MM.1S (cell line): ENCODE results near the gene HTR2C.
"Not testable (repeated sequence)": the region's sequence is repeated elsewhere in the genome, so short reads cannot be mapped to it uniquely, and the experiment has no call there.

Experiments used
- DNase-seq: peaks from one replicate; pipeline ENCODE4 v3.0.0-alpha.2; 2015
- H2AFZ ChIP-seq: fragments of 300-600 bp; sonication (generic); 2 replicates; pipeline ENCODE4 v1.6.0; 2016; ENCODE audit warnings: antibody characterized with exemption, low read length
- H3F3A ChIP-seq: fragments of 300-600 bp; sonication (generic); 2 replicates; pipeline ENCODE4 v1.6.1; 2016; ENCODE audit warnings: mild to moderate bottlenecking, antibody characterized with exemption, low read length, moderate library complexity, mixed read lengths; ENCODE audit not compliant: insufficient read depth
- H3K27ac ChIP-seq: fragments of 300-600 bp; sonication (generic); 2 replicates; pipeline ENCODE4 v1.5.1; 2016; ENCODE audit warnings: mild to moderate bottlenecking, low read length
- H3K27me3 ChIP-seq: fragments of 300-600 bp; sonication (generic); replicated peaks from 2 replicates; pipeline ENCODE4 v1.6.0; 2016; ENCODE audit warnings: low read length; ENCODE audit not compliant: insufficient read depth
- H3K36me3 ChIP-seq: fragments of 300-600 bp; sonication (generic); replicated peaks from 2 replicates; pipeline ENCODE4 v1.6.1; 2016; ENCODE audit warnings: mild to moderate bottlenecking, low read length, mixed read lengths; ENCODE audit not compliant: insufficient read depth
- H3K4me1 ChIP-seq: fragments of 300-600 bp; sonication (generic); 2 replicates; pipeline ENCODE4 v1.6.1; 2016; ENCODE audit warnings: low read length, mixed read lengths
- H3K4me2 ChIP-seq: fragments of 300-600 bp; sonication (generic); 2 replicates; pipeline ENCODE4 v1.6.0; 2016; ENCODE audit warnings: low read depth, low read length
- H3K4me3 ChIP-seq: fragments of 300-600 bp; sonication (generic); 2 replicates; pipeline ENCODE4 v1.5.1; 2016; ENCODE audit warnings: low read length, mixed read lengths
- H3K79me2 ChIP-seq: fragments of 300-600 bp; sonication (generic); 2 replicates; pipeline ENCODE4 v1.6.1; 2016; ENCODE audit warnings: mixed run types, low read length, mixed read lengths
- H3K9ac ChIP-seq: fragments of 300-600 bp; sonication (generic); 2 replicates; pipeline ENCODE4 v1.6.1; 2016; ENCODE audit warnings: low read length, mixed read lengths
- H3K9me2 ChIP-seq: fragments of 300-600 bp; sonication (generic); replicated peaks from 2 replicates; pipeline ENCODE4 v1.6.1; 2016; ENCODE audit warnings: mild to moderate bottlenecking, low read length, mixed read lengths; ENCODE audit not compliant: insufficient read depth
- H3K9me3 ChIP-seq: fragments of 300-600 bp; sonication (generic); replicated peaks from 2 replicates; pipeline ENCODE4 v1.6.1; 2016; ENCODE audit warnings: mild to moderate bottlenecking, low read length, mixed read lengths; ENCODE audit not compliant: insufficient read depth
- H4K20me1 ChIP-seq: fragments of 300-600 bp; sonication (generic); 2 replicates; pipeline ENCODE4 v1.6.1; 2016; ENCODE audit warnings: mild to moderate bottlenecking, low read length, moderate library complexity, mixed read lengths; ENCODE audit not compliant: insufficient read depth
- CTCF ChIP-seq: fragments of 300-600 bp; sonication (generic); IDR thresholded peaks from 2 replicates; pipeline ENCODE4 v1.5.1; 2016; ENCODE audit warnings: antibody characterized with exemption, low read length, mixed read lengths
- EZH2 ChIP-seq: fragments of 300-600 bp; sonication (generic); optimal IDR thresholded peaks from 2 replicates; pipeline ENCODE3; 2017; ENCODE audit warnings: low read depth, mild to moderate bottlenecking, antibody characterized with exemption, low read length, mixed read lengths
- EZH2phosphoT487 ChIP-seq: fragments of 300-600 bp; sonication (generic); IDR thresholded peaks from 2 replicates; pipeline ENCODE4 v1.6.1; 2018; ENCODE audit warnings: antibody characterized with exemption, low read length

The HTR2C gene

GRCh38 chrX:114924856-114925255 lies 341.0 kb downstream of the HTR2C start:
- Histone ChIP-seq H3K4me2 (no peak overlapping the region), H3F3A (no peaks in the 10 kb centered on the region), H3K4me3 (no peak overlapping the region), H3K79me2 (no peaks in the 10 kb centered on the region), H3K27me3 (no peaks in the 10 kb centered on the region), H3K9ac (no peak overlapping the region), H2AFZ (no peak overlapping the region), H4K20me1 (no peaks in the 10 kb centered on the region), H3K4me1 (peaks cover 33% of the 10 kb centered on the region), H3K9me3 (no peaks in the 10 kb centered on the region), H3K27ac (no peak overlapping the region), H3K36me3 (no peaks in the 10 kb centered on the region), H3K9me2 (no peaks in the 10 kb centered on the region)
- TF ChIP-seq CTCF (no peak), EZH2 (no peak), EZH2phosphoT487 (no peak)
- DNase-seq, result no peak

DNA sequence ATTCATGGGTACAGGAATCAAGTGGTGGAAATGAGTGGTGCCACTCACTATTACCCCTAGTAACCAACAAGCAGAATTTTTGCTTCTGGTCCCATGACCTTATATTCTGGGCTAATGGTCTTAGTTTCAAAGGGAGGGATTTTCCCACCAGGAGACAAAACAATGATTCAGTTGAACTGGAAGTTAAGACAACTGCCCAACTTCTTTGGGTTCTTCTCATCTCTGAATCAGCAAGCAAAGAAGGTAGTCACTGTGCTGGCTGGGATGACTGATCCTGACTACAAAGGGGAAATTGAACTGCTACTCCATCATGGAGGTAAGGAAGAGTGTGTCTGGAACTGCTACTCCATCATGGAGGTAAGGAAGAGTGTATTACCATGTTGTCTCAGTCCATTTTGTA lies 346.3 kb downstream of the HTR2C start:
- Histone ChIP-seq H3K4me3 (no peak overlapping the region), H3K27me3 (no peaks in the 10 kb centered on the region), H3K27ac (no peak overlapping the region), H3K4me1 (no peaks in the 10 kb centered on the region), H3F3A (no peaks in the 10 kb centered on the region), H4K20me1 (no peaks in the 10 kb centered on the region), H3K9me2 (no peaks in the 10 kb centered on the region), H3K4me2 (no peak overlapping the region), H3K9me3 (no peaks in the 10 kb centered on the region), H3K79me2 (no peaks in the 10 kb centered on the region), H2AFZ (no peak overlapping the region), H3K9ac (no peak overlapping the region), H3K36me3 (no peaks in the 10 kb centered on the region)
- TF ChIP-seq EZH2phosphoT487, result no peak
- no peak for TF ChIP-seq CTCF
- no peak for TF ChIP-seq EZH2
- DNase-seq, result no peak

GRCh38 chrX:114932550-114932949 lies 348.7 kb downstream of the HTR2C start:
- no peaks in the 10 kb centered on the region for H3K79me2 ChIP-seq
- no peaks in the 10 kb centered on the region for H4K20me1 ChIP-seq
- no peaks in the 10 kb centered on the region for H3K4me1 ChIP-seq
- no peak overlapping the region for H3K9ac ChIP-seq
- H3F3A ChIP-seq, result no peaks in the 10 kb centered on the region
- H3K4me3 ChIP-seq, result no peak overlapping the region
- TF ChIP-seq EZH2phosphoT487 (no peak), CTCF (no peak), EZH2 (no peak)
- H3K36me3 ChIP-seq, result no peaks in the 10 kb centered on the region
- H3K9me3 ChIP-seq, result no peaks in the 10 kb centered on the region
- H3K4me2 ChIP-seq, result no peak overlapping the region
- no peak overlapping the region for H2AFZ ChIP-seq
- H3K9me2 ChIP-seq, result no peaks in the 10 kb centered on the region
- H3K27ac ChIP-seq, result no peak overlapping the region
- no peaks in the 10 kb centered on the region for H3K27me3 ChIP-seq
- DNase-seq, result no peak

DNA sequence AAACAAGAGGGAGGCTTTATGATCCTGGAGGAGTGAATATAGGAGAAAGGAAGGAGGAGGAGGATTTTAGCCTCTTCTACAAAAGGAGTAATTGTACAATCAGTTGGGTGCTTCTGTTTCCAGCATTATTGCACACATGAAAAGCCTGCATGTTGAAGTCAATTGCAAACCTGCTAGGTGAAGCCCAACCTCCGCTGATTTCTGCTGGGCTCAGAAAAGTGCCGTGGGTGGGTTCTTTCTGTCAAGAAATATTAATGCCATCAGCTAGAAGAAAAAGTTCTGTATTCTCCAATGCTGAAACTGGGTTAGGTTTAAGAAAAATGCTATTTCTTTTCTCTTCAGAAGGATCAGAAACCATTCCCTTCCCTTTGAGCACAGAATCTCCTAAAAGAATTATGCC lies 349.4 kb downstream of the HTR2C start:
- not testable (repeated sequence) for H3K4me3 ChIP-seq, H3K36me3 ChIP-seq, H2AFZ ChIP-seq, H3K4me1 ChIP-seq, DNase-seq, H4K20me1 ChIP-seq, H3K79me2 ChIP-seq, H3K4me2 ChIP-seq, H3K9me2 ChIP-seq, H3K9me3 ChIP-seq, H3K27me3 ChIP-seq, H3F3A ChIP-seq, H3K9ac ChIP-seq, H3K27ac ChIP-seq

GRCh38 chrX:114937090-114937489 lies 353.2 kb downstream of the HTR2C start:
- H3K9ac ChIP-seq, H3K27ac ChIP-seq, H3K36me3 ChIP-seq, H3F3A ChIP-seq, DNase-seq, H3K79me2 ChIP-seq, H3K27me3 ChIP-seq, H3K9me2 ChIP-seq, H3K9me3 ChIP-seq, H3K4me2 ChIP-seq, H4K20me1 ChIP-seq, H3K4me3 ChIP-seq, H3K4me1 ChIP-seq, H2AFZ ChIP-seq: not testable (repeated sequence)
